Retinal pigment epithelial cell (primary cell): Measurements from ENCODE around the gene LGALS3.

Experiments
- DNase-seq: peaks from one replicate; pipeline ENCODE4 v3.0.0-alpha.2; 2010; ENCODE audit warnings: low read depth
- H3K4me3 ChIP-seq: 2 replicates; pipeline ENCODE4 v1.5.1; 2011; ENCODE audit warnings: mild to moderate bottlenecking, low read length, control low read depth, moderate library complexity
- CTCF ChIP-seq: conservative IDR thresholded peaks from 2 replicates; pipeline ENCODE4 v1.5.1; 2011; ENCODE audit warnings: low read depth, low read length, control low read depth, inconsistent platforms

The LGALS3 gene

GRCh38 chr14:55180434-55180833, 51.4 kb downstream of the LGALS3 start:
- H3K4me3 ChIP-seq = no peak overlapping the region
- no peak for DNase-seq

GRCh38 chr14:55188686-55189295, 59.7 kb downstream of the LGALS3 start:
- no peak overlapping the region for H3K4me3 ChIP-seq
- TF ChIP-seq CTCF = no peak
- no peak for DNase-seq

More at GRCh38 chr14:55180434-55180833, 51.4 kb downstream of the LGALS3 start:
- TF ChIP-seq CTCF = no peak

- no peak for DNase-seq
- no peak for TF ChIP-seq CTCF
- H3K4me3 ChIP-seq = peak overlapping the region; percentile 97
These were observed 61.8 kb downstream of the LGALS3 start for GRCh38 chr14:55190906-55191202.

- TF ChIP-seq CTCF = no peak
- H3K4me3 ChIP-seq = peak within 1 kb of the TSS; percentile 97
- DNase-seq = peak; percentile 94
These were observed 62.4 kb downstream of the LGALS3 start, which contains the start of gene DLGAP5 for GRCh38 chr14:55191203-55192053. TSS of gene DLGAP5 (minus strand) at chr14:55191585. CDS start at chr14:55189179, 2,406 bp downstream.

GRCh38 chr14:55192054-55192621, 63.1 kb downstream of the LGALS3 start:
- no peak for TF ChIP-seq CTCF
- peak overlapping the region; percentile 97 for H3K4me3 ChIP-seq
- DNase-seq = no peak

GRCh38 chr14:55194656-55195355, 65.8 kb downstream of the LGALS3 start:
- DNase-seq = no peak
- H3K4me3 ChIP-seq = no peak overlapping the region
- no peak for TF ChIP-seq CTCF
